ENCODE measurements around the gene COL9A2.

COL9A2 gene

GRCh38 chr1:40270152-40270834 lies 46.8 kb downstream of the COL9A2 start:
- intact Hi-C loops (cut with DNase I) = no loop called here
- no peak for DNase-seq

- no peak for DNase-seq
- intact Hi-C loops (cut with DNase I) = no loop called here
Observed at GRCh38 chr1:40268211-40268610, 48.9 kb downstream of the COL9A2 start.

- no peak for DNase-seq
- intact Hi-C loops (cut with DNase I) = no loop called here
Observed at GRCh38 chr1:40267767-40268187, 49.3 kb downstream of the COL9A2 start.

- intact Hi-C loops (cut with DNase I) = no loop called here
- DNase-seq = no peak
Observed at GRCh38 chr1:40266786-40267535, 50.1 kb downstream of the COL9A2 start.

DNA sequence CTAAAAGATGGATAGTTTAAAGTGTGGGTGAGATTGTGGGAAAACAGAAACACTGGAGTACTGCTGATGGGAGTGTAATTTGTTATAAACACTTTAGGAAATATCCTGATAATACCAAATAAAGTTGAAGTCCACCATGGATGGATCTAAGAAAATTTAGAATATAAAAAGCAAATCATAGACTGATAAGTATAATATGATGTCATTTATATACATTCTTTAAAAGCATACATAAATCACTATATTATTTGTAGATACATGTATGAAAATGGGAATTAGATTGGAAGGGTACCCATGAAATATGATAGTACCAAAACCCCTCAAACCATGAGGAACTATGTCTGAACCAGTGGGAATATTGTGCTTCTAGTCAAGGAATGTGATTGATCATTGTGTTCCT lies 51.2 kb downstream of the COL9A2 start:
- intact Hi-C loops (cut with DNase I) = no loop called here

GRCh38 chr1:40265298-40265697 lies 51.8 kb downstream of the COL9A2 start:
- DNase-seq = no peak
- intact Hi-C loops (cut with DNase I) = no loop called here

More for the DNA sequence above, 51.2 kb downstream of the COL9A2 start:
- no peak for DNase-seq

DNA sequence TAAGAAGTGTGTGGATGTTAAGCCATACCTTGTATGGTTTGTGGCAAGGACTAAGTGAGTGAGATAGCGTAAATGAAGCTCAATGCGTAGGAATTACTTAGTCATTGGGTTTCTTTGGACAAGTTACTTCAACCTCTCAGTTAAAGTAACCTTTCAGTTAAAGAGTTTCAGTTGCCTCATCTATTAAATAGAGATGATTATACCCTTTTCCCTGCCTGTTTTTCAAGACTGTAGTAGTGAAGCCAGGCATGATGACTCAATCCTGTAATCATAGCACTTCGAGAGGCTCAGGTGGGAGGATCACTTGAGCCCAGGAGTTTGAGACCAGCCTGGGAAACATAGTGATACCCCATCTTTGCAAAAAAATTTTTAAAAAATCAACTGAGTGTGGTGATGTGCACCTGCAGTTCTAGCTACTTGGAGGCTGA lies 52.7 kb downstream of the COL9A2 start:
- intact Hi-C loops (cut with DNase I) = no loop called here
- no peak for DNase-seq

- peak in 1 of 42 donors; percentile 39 for DNase-seq
- intact Hi-C loops (cut with DNase I) = loop anchor here (2.0 kb wide), 2 partner anchors 56 to 98 kb away; partner anchors contain the start of gene RLF
Observed at GRCh38 chr1:40258445-40258769, 58.7 kb downstream of the COL9A2 start.

DNA sequence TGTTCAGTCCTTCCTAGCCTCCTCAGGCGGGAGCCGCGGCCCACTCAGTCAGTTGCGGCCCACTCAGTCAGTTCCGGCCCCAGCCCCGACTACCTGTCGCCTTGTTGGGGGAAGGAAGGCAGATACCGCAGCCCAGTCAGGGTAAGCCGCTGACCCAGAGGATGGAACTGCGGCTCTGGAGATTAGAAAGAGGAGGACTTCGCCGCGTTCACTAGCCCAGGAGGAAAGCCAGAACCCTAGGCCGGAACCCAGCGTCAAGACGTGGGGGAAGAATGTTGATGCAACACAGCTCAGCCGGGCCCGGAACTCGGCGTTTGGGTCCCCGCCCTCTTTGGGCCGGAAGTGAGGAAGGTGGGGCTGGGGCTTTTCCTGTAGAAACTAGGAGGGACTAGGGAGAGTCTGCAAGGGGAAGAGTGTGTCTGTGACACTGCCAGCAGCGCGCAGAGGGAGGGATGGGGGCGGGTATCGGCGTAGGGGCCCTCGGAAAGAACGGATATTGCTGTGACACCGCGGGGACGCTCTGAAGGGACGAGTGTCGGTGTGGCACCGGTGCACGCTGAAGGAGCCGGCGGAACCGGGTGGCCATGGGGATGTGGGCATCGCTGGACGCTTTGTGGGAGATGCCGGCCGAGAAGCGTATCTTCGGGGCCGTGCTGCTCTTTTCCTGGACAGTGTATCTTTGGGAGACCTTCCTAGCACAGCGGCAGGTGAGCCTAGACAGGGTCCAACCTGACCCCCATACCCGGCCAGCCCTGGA lies 59.2 kb downstream of the COL9A2 start, which contains the start of gene ZMPSTE24:
ZMPSTE24 (plus strand) TSS at position 549 of the 757 bp plus-strand sequence; CDS start at position 585, 36 bp downstream.
- DNase-seq = peak; percentile 92 to 99 (median 96)
- intact Hi-C loops (cut with DNase I) = loop anchor here (2.0 kb wide), 2 partner anchors 57 to 97 kb away; partner anchors contain the start of gene RLF

- peak in 19 of 42 donors; percentile 12 to 72 (median 41) for DNase-seq
Observed at GRCh38 chr1:40257313-40257687, 59.8 kb downstream of the COL9A2 start.

DNA sequence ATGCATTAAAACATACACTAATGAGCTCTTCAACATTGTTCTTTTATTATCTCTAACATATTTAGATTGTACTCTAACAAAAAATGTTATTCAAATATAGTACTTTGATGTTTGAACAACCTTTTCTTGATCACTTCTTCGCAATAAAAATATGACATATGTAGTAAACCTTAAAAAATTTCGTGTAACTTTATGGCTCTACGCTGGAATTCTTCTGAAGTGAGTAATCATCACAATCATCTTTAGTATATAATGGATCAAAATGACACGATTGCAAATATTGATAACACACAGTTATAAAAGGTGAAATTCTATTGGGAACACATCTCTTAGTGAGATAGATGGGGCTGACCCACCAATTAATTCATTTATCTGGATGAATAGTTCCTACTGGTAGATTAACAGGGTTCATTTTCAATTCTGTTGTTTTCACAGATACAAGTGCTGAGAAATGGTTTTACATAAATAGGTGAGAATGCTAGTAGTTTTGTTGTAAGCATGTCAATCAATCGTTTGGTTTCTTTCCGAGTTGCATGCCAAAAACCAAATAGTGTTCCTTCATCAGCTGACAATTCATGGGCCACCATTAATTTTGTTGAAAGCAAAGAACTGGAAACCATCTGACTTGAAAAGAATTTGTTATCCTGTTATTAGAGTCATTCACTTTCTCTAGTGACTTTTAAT lies 60.5 kb downstream of the COL9A2 start:
- intact Hi-C loops (cut with DNase I) = no loop called here

More at GRCh38 chr1:40257313-40257687, 59.8 kb downstream of the COL9A2 start:
- intact Hi-C loops (cut with DNase I) = no loop called here

DNA sequence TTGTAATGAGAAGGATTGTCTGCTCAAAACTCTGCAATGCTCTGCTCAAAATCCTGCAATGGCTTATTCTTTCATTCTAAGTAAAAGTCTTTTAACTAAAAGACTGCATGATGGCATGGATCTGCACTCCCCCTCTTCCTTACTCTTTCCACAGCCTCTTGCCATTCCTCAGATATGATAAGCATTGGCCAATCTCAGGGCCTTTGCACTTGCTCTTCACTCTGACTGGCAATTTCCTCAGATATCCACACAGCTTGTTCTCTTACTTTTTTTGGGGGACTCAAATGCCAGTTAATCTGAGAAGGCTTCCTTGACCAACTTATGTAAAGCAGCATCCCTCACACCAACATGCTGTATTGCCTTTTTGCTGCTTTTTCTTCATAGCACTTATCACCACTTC lies 61.9 kb downstream of the COL9A2 start:
- intact Hi-C loops (cut with DNase I) = no loop called here

More for the DNA sequence above, 60.5 kb downstream of the COL9A2 start:
- no peak for DNase-seq

GRCh38 chr1:40252601-40253000 lies 64.5 kb downstream of the COL9A2 start:
- DNase-seq = no peak
- intact Hi-C loops (cut with DNase I) = no loop called here

More for the DNA sequence above, 61.9 kb downstream of the COL9A2 start:
- no peak for DNase-seq

- DNase-seq = no peak
- intact Hi-C loops (cut with DNase I) = no loop called here
Observed at GRCh38 chr1:40251456-40251855, 65.6 kb downstream of the COL9A2 start.

Data from head of caudate nucleus (tissue), 42 donors.